B cell (primary cell): ENCODE data around the gene LHX4.

Experiments
- EZH2 ChIP-seq: IDR thresholded peaks from 2 replicates; pipeline ENCODE4 v1.6.1; 2012; ENCODE audit warnings: borderline replicate concordance, low read depth, mild to moderate bottlenecking, moderate library complexity, low read length; ENCODE audit not compliant: insufficient read depth, poor library complexity, severe bottlenecking
- TF ChIP-seq, protein P1 (sequence below): fragments of 200-600 bp; IDR thresholded peaks from one replicate; pipeline ENCODE4 v1.8.0; 2022; ENCODE audit warnings: antibody characterized with exemption, mild to moderate bottlenecking

DNA sequence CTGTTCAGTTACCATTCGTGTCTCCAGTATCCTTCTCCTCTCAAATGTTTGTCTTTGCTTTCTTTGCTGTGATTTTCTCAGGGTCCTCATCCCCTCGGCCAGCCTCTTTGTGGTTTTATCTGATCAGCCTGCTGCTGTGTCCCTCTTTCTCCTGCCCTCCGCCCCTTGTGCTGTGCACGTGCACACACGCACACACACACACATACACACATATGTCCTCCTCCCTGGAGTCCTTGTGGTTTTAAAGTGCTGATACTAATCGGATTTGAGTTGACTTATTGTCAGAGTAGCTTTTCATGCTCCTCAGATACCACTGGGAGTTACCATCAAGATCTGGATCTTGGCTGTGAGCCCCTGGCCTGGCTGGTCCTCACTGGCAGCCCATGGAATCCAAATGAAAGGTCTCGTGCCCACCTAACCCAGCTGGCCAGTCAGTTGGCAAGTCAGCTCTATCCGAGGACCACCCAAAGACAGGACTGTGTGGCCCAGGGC, 41.3 kb upstream of the LHX4 start:
- TF ChIP-seq, protein P1, sequence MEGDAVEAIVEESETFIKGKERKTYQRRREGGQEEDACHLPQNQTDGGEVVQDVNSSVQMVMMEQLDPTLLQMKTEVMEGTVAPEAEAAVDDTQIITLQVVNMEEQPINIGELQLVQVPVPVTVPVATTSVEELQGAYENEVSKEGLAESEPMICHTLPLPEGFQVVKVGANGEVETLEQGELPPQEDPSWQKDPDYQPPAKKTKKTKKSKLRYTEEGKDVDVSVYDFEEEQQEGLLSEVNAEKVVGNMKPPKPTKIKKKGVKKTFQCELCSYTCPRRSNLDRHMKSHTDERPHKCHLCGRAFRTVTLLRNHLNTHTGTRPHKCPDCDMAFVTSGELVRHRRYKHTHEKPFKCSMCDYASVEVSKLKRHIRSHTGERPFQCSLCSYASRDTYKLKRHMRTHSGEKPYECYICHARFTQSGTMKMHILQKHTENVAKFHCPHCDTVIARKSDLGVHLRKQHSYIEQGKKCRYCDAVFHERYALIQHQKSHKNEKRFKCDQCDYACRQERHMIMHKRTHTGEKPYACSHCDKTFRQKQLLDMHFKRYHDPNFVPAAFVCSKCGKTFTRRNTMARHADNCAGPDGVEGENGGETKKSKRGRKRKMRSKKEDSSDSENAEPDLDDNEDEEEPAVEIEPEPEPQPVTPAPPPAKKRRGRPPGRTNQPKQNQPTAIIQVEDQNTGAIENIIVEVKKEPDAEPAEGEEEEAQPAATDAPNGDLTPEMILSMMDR, result no peak
- no peak for TF ChIP-seq EZH2
